IMR-90 (cell line): Measurements from ENCODE around the gene VPS26C. TPM values are rescaled to one million over a fixed set of nuclear protein-coding genes. Genes with fewer than 3 reads are reported as not detected.

ENCODE experiments used
- ATAC-seq: fragments of 200-7000 bp; cut with Tn5 transposase; 2 replicates; pipeline ENCODE4 v1.9.1; 2020; ENCODE audit warnings: low read depth, mild to moderate bottlenecking, moderate library complexity
- BruUV-seq: library from RNA; stranded (reverse); fragments of 400-500 nt; replicated peaks from 2 replicates; lab custom pipeline; 2021; lab: Mats Ljungman, UMichigan
- CTCF ChIA-PET: fragments of 300-600 bp; formaldehyde crosslinking; extraction: SDS; loops from one replicate; lab custom pipeline; 2021; ENCODE audit warnings: antibody characterized with exemption; lab: Yijun Ruan, JAX
- POLR2A ChIA-PET: fragments of 300-600 bp; sonication (Branson Sonifier 250); formaldehyde crosslinking; loops from one replicate; lab custom pipeline; 2022; ENCODE audit warnings: antibody characterized with exemption; ENCODE audit not compliant: unreplicated experiment; lab: Charles Lee
- DNase-seq: peaks from one replicate; pipeline ENCODE4 v3.0.0; 2013
- H2AFZ ChIP-seq: replicated peaks from 2 replicates; pipeline ENCODE3; 2013; ENCODE audit warnings: low read length, mild to moderate bottlenecking; ENCODE audit not compliant: poor library complexity
- H2AK5ac ChIP-seq: 2 replicates; pipeline ENCODE4 v1.6.1; 2013; ENCODE audit warnings: low read depth, low read length, inconsistent platforms
- H2AK9ac ChIP-seq: replicated peaks from 2 replicates; pipeline ENCODE3; 2013; ENCODE audit warnings: mild to moderate bottlenecking, low read depth, low read length, moderate library complexity; ENCODE audit not compliant: poor library complexity
- H2BK120ac ChIP-seq: 2 replicates; pipeline ENCODE4 v1.6.1; 2013; ENCODE audit warnings: low read depth, low read length, inconsistent platforms
- H2BK15ac ChIP-seq: 3 replicates; pipeline ENCODE4 v1.6.1; 2013; ENCODE audit warnings: low read depth, low read length, inconsistent platforms
- H2BK20ac ChIP-seq: 2 replicates; pipeline ENCODE4 v1.6.1; 2013; ENCODE audit warnings: low read depth, mild to moderate bottlenecking, inconsistent platforms, low read length, moderate library complexity
- H2BK5ac ChIP-seq: 2 replicates; pipeline ENCODE4 v1.6.1; 2013; ENCODE audit warnings: mild to moderate bottlenecking, low read depth, low read length, inconsistent platforms; ENCODE audit not compliant: poor library complexity, severe bottlenecking
- H3K14ac ChIP-seq: replicated peaks from 2 replicates; pipeline ENCODE4 v1.6.1; 2013; ENCODE audit warnings: low read depth, low read length, inconsistent platforms
- H3K18ac ChIP-seq: 2 replicates; pipeline ENCODE4 v1.6.1; 2013; ENCODE audit warnings: low read depth, low read length, control low read depth
- H3K23ac ChIP-seq: 2 replicates; pipeline ENCODE4 v1.6.1; 2013; ENCODE audit warnings: low read depth, low read length, inconsistent platforms
- H3K27ac ChIP-seq: 2 replicates; pipeline ENCODE4 v1.5.1; 2013; ENCODE audit warnings: mild to moderate bottlenecking, control low read depth, low read length; ENCODE audit not compliant: insufficient read depth
- H3K27me3 ChIP-seq: 2 replicates; pipeline ENCODE4 v1.6.1; 2013; ENCODE audit warnings: low read length; ENCODE audit not compliant: control insufficient read depth, insufficient read depth
- H3K36me3 ChIP-seq: 2 replicates; pipeline ENCODE4 v1.6.1; 2013; ENCODE audit warnings: low read length, mixed read lengths; ENCODE audit not compliant: control insufficient read depth, insufficient read depth
- H3K4ac ChIP-seq: 2 replicates; pipeline ENCODE4 v1.6.1; 2013; ENCODE audit warnings: low read depth, low read length, inconsistent platforms
- H3K4me1 ChIP-seq: 2 replicates; pipeline ENCODE4 v1.6.1; 2013; ENCODE audit warnings: low read length, mixed read lengths; ENCODE audit not compliant: control insufficient read depth, insufficient read depth
- H3K4me2 ChIP-seq: 2 replicates; pipeline ENCODE4 v1.6.1; 2013; ENCODE audit warnings: low read depth, mild to moderate bottlenecking, control low read depth, low read length, moderate library complexity
- H3K4me3 ChIP-seq: 2 replicates; pipeline ENCODE4 v1.5.1; 2013; ENCODE audit warnings: low read depth, mild to moderate bottlenecking, control low read depth, low read length, moderate library complexity; ENCODE audit not compliant: insufficient read depth
- H3K56ac ChIP-seq: 2 replicates; pipeline ENCODE4 v1.6.1; 2013; ENCODE audit warnings: low read length, inconsistent platforms; ENCODE audit not compliant: insufficient read depth; ENCODE audit errors: extremely low read depth
- H3K79me1 ChIP-seq, 2 experiments: 2 replicates each; pipeline ENCODE4 v1.6.1; 2013; ENCODE audit warnings: low read length in 2 of 2, inconsistent platforms in 1 of 2, low read depth in 1 of 2
- H3K9ac ChIP-seq: 2 replicates; pipeline ENCODE4 v1.6.1; 2013; ENCODE audit warnings: low read depth, low read length, control low read depth
- H3K9me1 ChIP-seq: 2 replicates; pipeline ENCODE4 v1.6.1; 2013; ENCODE audit warnings: low read length, inconsistent platforms; ENCODE audit not compliant: insufficient read depth
- H3K9me3 ChIP-seq: 2 replicates; pipeline ENCODE4 v1.6.1; 2013; ENCODE audit warnings: low read length; ENCODE audit not compliant: control insufficient read depth, insufficient read depth
- H4K20me1 ChIP-seq: 2 replicates; pipeline ENCODE4 v1.6.1; 2013; ENCODE audit warnings: low read length, inconsistent platforms; ENCODE audit not compliant: insufficient read depth
- H4K5ac ChIP-seq: 2 replicates; pipeline ENCODE4 v1.6.1; 2013; ENCODE audit warnings: mild to moderate bottlenecking, low read depth, low read length, control low read depth
- H4K8ac ChIP-seq, 2 experiments: 2 replicates each; pipeline ENCODE4 v1.6.1; 2013; ENCODE audit warnings: low read depth in 2 of 2, low read length in 2 of 2, control low read depth in 1 of 2, inconsistent platforms in 1 of 2
- H4K91ac ChIP-seq: 2 replicates; pipeline ENCODE4 v1.6.1; 2013; ENCODE audit warnings: low read depth, low read length, inconsistent platforms; ENCODE audit not compliant: insufficient read depth
- BHLHE40 ChIP-seq: fragments of 150-350 bp; IDR thresholded peaks from 2 replicates; pipeline ENCODE4 v1.6.1; 2016; ENCODE audit warnings: mild to moderate bottlenecking, low read depth, low read length
- CEBPB ChIP-seq: IDR thresholded peaks from 2 replicates; pipeline ENCODE4 v1.6.1; 2012; ENCODE audit warnings: low read depth, low read length, improper control_type of control experiment
- CHD1 ChIP-seq: IDR thresholded peaks from 2 replicates; pipeline ENCODE4 v1.6.1; 2012; ENCODE audit warnings: low read depth, low read length, improper control_type of control experiment
- ELK1 ChIP-seq: fragments of 150-350 bp; IDR thresholded peaks from 2 replicates; pipeline ENCODE4 v1.6.1; 2016; ENCODE audit warnings: low read depth, mild to moderate bottlenecking, low read length, moderate library complexity, borderline replicate concordance
- FOS ChIP-seq: fragments of 150-350 bp; IDR thresholded peaks from 2 replicates; pipeline ENCODE4 v1.6.1; 2016; ENCODE audit warnings: low read depth, low read length
- MAFK ChIP-seq: IDR thresholded peaks from 2 replicates; pipeline ENCODE4 v1.6.1; 2012; ENCODE audit warnings: low read depth, low read length, improper control_type of control experiment
- MAZ ChIP-seq: IDR thresholded peaks from 2 replicates; pipeline ENCODE4 v1.6.1; 2012; ENCODE audit warnings: low read depth, mild to moderate bottlenecking, low read length, improper control_type of control experiment, moderate library complexity, borderline replicate concordance
- MXI1 ChIP-seq: IDR thresholded peaks from 2 replicates; pipeline ENCODE4 v1.6.1; 2012; ENCODE audit warnings: low read depth, mild to moderate bottlenecking, low read length, moderate library complexity, borderline replicate concordance
- NFE2L2 ChIP-seq: fragments of 150-350 bp; IDR thresholded peaks from 2 replicates; pipeline ENCODE4 v1.6.1; 2016; ENCODE audit warnings: low read depth, mild to moderate bottlenecking, low read length
- POLR2A ChIP-seq: IDR thresholded peaks from 2 replicates; pipeline ENCODE4 v1.6.1; 2012; ENCODE audit warnings: mild to moderate bottlenecking, low read depth, low read length
- RAD21 ChIP-seq: IDR thresholded peaks from 2 replicates; pipeline ENCODE4 v1.6.1; 2012; ENCODE audit warnings: low read length, improper control_type of control experiment
- RCOR1 ChIP-seq: IDR thresholded peaks from 2 replicates; pipeline ENCODE4 v1.6.1; 2012; ENCODE audit warnings: mild to moderate bottlenecking, low read length, improper control_type of control experiment; ENCODE audit not compliant: insufficient replicate concordance
- RFX5 ChIP-seq: IDR thresholded peaks from 2 replicates; pipeline ENCODE4 v1.8.0; 2012; ENCODE audit warnings: low read depth, mild to moderate bottlenecking, low read length, moderate library complexity
- SMC3 ChIP-seq: fragments of 150-350 bp; IDR thresholded peaks from 2 replicates; pipeline ENCODE4 v1.6.1; 2016; ENCODE audit warnings: low read depth, mild to moderate bottlenecking, antibody characterized with exemption, low read length, moderate library complexity
- WGBS, 2 experiments: methylation state at CpG; one replicate each; pipeline versions ENCODE4 v1.1.5 to v1.1.7; 2013; ENCODE audit warnings: missing lambda C conversion rate in 2 of 2; ENCODE audit not compliant: insufficient read length in 1 of 2; ENCODE audit errors: extremely low coverage in 2 of 2; 5-methylcytosine and 5-hydroxymethylcytosine counted together
- dilution Hi-C: fragments of 300-500 bp; cut with HindIII; formaldehyde crosslinking; loops from one replicate; pipeline ENCODE4 v1.14.3; 2018; ENCODE audit warnings: low sequenced_read_pairs; ENCODE audit not compliant: unreplicated experiment
- in situ Hi-C: fragments of 300-500 bp; cut with MboI; formaldehyde crosslinking; loops from 3 replicates; pipeline ENCODE4 v1.14.3; 2019; ENCODE audit warnings: low sequenced_read_pairs, inconsistent platforms, mixed read lengths
- intact Hi-C: fragments of 100-400 bp; cut with micrococcal nuclease; formaldehyde crosslinking; loops from 2 replicates; pipeline ENCODE4 v1.10.0; 2022
- polyA plus RNA-seq, 3 experiments: library from polyadenylated mRNA; depleted of rRNA; stranded (reverse); fragments of >200 nt; gene quantifications; 2 replicates each; pipeline ENCODE4 v1.2.3, GENCODE V29; 2012; ENCODE audit warnings: low replicate concordance in 1 of 3
- total RNA-seq: library from RNA; depleted of rRNA; stranded (reverse); fragments of >200 nt; gene quantifications from 2 replicates; pipeline ENCODE4 v1.2.3, GENCODE V29; 2012
- TF ChIP-seq, protein P1 (sequence below): fragments of 150-350 bp; IDR thresholded peaks from 2 replicates; pipeline ENCODE4 v1.6.1; 2017; ENCODE audit warnings: mild to moderate bottlenecking, antibody characterized with exemption, low read length, low read depth
- TF ChIP-seq, protein P2 (sequence below): conservative IDR thresholded peaks from 2 replicates; pipeline ENCODE4 v1.5.1; 2012; ENCODE audit warnings: mild to moderate bottlenecking, low read depth, low read length, improper control_type of control experiment

Gene VPS26C
- total and polyA plus RNA-seq, 2 of the 4 experiments (the other 2 are of a cell fraction) = 30.0 to 36.6 TPM

GRCh38 chr21:37192019-37192418 is 75.1 kb downstream of the VPS26C start:
- BruUV-seq = no TSS peak
- Histone ChIP-seq H3K4me3 (no peak overlapping the region), H3K56ac (no peak overlapping the region), H4K8ac (no peak overlapping the region), H3K23ac (no peak overlapping the region), H2BK15ac (no peak overlapping the region), H2AK5ac (no peak overlapping the region), H3K4me2 (no peak overlapping the region), H3K27me3 (no peaks in the 10 kb centered on the region), H2AFZ (no peak overlapping the region), H4K91ac (no peak overlapping the region), H2AK9ac (no peak overlapping the region), H4K5ac (no peak overlapping the region), H3K4ac (no peak overlapping the region), H2BK120ac (no peak overlapping the region), H3K9me1 (peaks cover 3% of the 10 kb centered on the region; the same call in 1 of the 2 replicates), H2BK20ac (no peak overlapping the region), H3K9me3 (no peaks in the 10 kb centered on the region), H3K27ac (no peak overlapping the region), H3K79me1 (peaks cover 20 to 23% of the 10 kb centered on the region in 2 experiments), H4K20me1 (no peaks in the 10 kb centered on the region), H3K9ac (no peak overlapping the region), H3K4me1 (0 out of 2 replicates have a peak, but pooled peaks cover 2% of the 10 kb centered on the region), H2BK5ac (no peak overlapping the region), H3K14ac (no peak overlapping the region), H3K18ac (no peak overlapping the region), H3K36me3 (peaks cover 59% of the 10 kb centered on the region)
- intact Hi-C loops (no loop called here), in situ Hi-C loops (no loop called here), dilution Hi-C loops (no loop called here)
- WGBS, 2 experiments = no CpG with 5 or more reads among the region's 2 CpGs
- DNase-seq (no peak), ATAC-seq (no peak)
- TF ChIP-seq ELK1 (no peak), NFE2L2 (no peak), SMC3 (no peak), FOS (no peak), RCOR1 (no peak), POLR2A (no peak), CEBPB (no peak), MXI1 (no peak), CHD1 (no peak), RFX5 (no peak), BHLHE40 (no peak), MAZ (no peak), MAFK (no peak), RAD21 (no peak)
- TF ChIP-seq, protein P1, sequence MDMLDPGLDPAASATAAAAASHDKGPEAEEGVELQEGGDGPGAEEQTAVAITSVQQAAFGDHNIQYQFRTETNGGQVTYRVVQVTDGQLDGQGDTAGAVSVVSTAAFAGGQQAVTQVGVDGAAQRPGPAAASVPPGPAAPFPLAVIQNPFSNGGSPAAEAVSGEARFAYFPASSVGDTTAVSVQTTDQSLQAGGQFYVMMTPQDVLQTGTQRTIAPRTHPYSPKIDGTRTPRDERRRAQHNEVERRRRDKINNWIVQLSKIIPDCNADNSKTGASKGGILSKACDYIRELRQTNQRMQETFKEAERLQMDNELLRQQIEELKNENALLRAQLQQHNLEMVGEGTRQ = no peak
- TF ChIP-seq, protein P2, sequence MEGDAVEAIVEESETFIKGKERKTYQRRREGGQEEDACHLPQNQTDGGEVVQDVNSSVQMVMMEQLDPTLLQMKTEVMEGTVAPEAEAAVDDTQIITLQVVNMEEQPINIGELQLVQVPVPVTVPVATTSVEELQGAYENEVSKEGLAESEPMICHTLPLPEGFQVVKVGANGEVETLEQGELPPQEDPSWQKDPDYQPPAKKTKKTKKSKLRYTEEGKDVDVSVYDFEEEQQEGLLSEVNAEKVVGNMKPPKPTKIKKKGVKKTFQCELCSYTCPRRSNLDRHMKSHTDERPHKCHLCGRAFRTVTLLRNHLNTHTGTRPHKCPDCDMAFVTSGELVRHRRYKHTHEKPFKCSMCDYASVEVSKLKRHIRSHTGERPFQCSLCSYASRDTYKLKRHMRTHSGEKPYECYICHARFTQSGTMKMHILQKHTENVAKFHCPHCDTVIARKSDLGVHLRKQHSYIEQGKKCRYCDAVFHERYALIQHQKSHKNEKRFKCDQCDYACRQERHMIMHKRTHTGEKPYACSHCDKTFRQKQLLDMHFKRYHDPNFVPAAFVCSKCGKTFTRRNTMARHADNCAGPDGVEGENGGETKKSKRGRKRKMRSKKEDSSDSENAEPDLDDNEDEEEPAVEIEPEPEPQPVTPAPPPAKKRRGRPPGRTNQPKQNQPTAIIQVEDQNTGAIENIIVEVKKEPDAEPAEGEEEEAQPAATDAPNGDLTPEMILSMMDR = no peak
- ChIA-PET POLR2A (interaction anchor here (0.7 kb wide), 1 partner anchor 8 kb away, joined by 5 read pairs; no protein-coding TSS in a partner anchor), CTCF (no interaction called here)
